VCaP (cell line): ENCODE data around the gene DHX34.
"Not testable (repeated sequence)": the region's sequence is repeated elsewhere in the genome, so short reads cannot be mapped to it uniquely, and the experiment has no call there.

Source experiments
- H3K27ac ChIP-seq: fragments of 450-650 bp; 2 replicates; pipeline ENCODE4 v1.5.1; 2017
- TF ChIP-seq, protein P1 (sequence below): fragments of 450-650 bp; conservative IDR thresholded peaks from 2 replicates; pipeline ENCODE4 v1.5.1; 2017; ENCODE audit warnings: mild to moderate bottlenecking, moderate library complexity

DHX34 gene

DNA sequence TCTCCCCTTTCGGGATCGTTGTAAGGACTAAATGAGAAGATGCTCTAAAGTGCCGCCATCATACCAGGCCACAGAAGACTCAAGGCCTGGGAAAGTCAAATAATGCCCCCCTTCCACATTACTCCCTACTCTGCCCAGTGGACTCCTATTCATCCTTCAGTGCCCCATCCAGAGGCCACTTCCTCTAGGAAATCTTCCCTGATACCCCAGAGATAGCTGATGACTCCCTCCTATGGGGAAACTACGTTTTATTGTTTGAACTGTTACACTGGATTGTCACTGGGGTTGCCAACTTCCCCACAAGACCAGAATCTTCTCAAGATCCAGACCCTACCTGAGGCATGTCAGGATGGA is 56.1 kb downstream of the DHX34 start:
- H3K27ac ChIP-seq, result no peak overlapping the region
- TF ChIP-seq, protein P1, sequence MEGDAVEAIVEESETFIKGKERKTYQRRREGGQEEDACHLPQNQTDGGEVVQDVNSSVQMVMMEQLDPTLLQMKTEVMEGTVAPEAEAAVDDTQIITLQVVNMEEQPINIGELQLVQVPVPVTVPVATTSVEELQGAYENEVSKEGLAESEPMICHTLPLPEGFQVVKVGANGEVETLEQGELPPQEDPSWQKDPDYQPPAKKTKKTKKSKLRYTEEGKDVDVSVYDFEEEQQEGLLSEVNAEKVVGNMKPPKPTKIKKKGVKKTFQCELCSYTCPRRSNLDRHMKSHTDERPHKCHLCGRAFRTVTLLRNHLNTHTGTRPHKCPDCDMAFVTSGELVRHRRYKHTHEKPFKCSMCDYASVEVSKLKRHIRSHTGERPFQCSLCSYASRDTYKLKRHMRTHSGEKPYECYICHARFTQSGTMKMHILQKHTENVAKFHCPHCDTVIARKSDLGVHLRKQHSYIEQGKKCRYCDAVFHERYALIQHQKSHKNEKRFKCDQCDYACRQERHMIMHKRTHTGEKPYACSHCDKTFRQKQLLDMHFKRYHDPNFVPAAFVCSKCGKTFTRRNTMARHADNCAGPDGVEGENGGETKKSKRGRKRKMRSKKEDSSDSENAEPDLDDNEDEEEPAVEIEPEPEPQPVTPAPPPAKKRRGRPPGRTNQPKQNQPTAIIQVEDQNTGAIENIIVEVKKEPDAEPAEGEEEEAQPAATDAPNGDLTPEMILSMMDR, result no peak

DNA sequence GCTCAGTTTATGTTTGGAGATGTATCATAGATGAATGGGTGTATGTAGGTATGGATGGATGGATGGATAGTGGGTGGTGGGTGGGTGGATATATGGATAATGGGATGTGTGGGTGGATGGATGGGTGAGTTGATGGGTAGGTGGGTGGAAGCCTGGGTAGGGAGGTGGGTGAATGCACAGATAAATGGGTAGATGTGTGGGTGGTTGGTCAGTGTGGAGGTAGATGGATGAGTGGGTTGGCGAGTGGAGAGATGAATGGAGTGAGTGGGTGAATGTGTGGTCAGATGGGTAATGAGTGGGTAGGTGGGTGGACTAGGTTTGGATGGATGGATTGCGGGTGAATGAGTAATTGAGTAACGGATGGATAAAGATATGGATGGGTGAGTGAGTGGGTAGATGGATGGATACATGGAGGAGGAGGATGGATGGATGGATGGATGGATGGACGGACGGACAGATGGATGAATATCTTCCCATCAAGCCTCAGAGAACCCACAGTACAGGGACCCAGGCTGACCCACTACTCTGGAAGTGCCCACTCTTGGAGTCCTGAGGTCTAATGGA is 56.8 kb downstream of the DHX34 start:
- no peak overlapping the region for H3K27ac ChIP-seq
- TF ChIP-seq, protein P1, result no peak

DNA sequence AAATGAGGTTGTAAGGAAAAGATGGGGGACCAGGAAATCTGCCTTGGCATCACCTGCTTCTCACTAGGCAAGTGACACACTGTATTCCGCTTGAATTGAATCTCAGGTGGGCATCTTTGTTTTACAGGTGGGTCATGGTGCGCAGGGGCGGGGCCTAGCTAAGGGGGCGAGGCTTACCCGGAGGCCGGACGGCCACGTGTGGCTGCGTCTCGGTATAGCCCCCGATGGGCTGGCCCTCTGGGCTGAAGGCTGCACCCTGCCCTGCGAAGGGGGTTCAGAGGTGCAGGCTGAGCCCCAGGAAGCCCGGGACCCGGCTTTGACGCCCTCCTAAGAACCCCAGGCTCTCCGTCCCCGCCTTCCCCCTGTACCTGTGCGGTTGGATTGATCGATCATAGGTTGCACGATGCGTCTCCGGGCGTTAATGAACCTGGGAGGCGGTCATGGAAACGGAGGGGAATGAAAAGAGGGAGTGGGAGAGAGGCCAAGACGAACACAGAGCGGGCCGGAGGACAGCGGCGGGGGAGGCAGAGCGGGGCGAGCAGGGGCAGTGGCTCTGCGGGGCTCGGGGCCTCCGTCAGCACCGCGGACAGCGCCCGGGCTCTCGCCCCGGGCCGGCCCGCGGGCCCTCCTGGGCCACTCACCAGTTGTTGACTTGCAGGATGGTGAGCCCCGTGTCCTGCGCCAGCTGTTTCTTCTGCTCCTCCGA is 57.7 kb downstream of the DHX34 start:
- TF ChIP-seq, protein P1, result no peak
- peak overlapping the region; percentile 48; the same call in 1 of the 2 replicates for H3K27ac ChIP-seq

DNA sequence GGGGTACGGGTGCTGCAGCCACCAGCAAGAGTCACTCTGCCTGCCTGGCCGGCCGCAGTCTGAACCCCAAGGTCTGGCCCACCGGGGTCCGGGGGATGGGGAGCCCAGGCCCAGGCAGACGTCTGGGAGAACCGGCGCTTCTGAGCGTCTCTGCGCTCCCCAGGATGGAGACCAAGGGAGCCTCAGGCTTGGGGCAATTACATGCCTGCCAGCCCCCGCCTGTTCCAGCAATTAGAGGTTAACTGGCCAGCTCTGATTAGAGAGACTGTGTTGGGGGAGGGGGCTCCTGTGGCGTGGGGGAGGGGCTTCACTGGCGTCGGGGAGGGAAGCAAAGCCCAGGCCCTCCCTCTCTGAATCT is 58.3 kb downstream of the DHX34 start:
- TF ChIP-seq, protein P1, result no peak
- peak overlapping the region; percentile 48; the same call in 1 of the 2 replicates for H3K27ac ChIP-seq

DNA sequence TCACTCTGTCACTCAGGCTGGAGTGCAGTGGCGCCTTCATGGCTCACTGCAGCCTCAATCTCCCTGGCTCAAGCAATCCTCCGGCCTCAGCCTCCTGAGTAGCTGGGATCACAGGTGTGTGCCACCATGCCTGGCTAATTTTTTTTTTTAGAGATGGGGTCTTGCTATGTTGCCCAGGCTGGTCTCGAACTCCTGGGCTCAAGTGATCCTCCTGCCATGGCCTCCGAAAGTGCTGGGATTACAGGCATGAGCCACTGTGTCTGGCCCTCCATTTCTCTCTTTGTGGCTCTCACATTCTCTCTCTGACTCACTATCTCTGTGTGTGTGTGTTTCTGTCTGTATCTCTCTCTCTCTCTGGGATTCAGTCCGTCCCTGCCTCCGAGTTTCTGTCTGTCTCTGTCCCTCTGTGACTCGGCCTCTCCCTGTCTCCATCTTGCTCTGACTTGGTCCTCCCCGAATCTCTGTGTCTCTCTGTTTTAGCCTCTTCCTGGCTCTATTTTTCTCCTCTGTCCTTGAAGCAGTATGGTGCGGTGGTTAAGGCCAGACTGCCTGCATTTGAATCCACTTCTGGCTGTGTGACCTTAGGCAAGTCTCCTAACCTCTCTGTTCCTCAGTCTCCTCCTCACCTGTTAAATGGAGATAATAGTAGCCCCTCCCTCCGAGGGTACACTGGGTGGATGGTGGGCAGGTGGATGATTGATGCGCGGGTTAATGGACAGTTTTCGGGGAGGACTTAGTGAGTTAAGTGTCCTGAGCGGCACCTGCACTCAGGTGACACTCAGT is 59.2 kb downstream of the DHX34 start:
- H3K27ac ChIP-seq, result no peak overlapping the region
- TF ChIP-seq, protein P1, result no peak

DNA sequence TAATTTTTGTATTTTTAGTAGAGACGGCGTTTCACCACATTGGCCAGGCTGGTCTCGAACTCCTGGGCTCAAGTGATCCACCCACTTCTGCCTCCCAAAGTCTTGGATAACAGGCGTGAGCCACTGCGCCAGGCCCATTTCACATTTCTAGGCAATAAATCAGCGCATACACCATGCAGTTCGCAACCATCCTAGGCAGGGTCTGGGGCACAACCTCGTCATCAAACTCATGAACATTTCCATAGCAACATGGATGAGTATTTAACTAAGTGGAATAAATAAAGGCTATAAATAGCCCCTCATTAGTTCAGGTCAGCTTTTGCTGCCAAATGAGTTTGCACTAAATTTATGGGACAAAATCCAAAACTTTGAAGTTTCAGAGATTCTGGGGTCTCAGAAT is 62.0 kb downstream of the DHX34 start:
- H3K27ac ChIP-seq, result no peak overlapping the region
- TF ChIP-seq, protein P1, result no peak

DNA sequence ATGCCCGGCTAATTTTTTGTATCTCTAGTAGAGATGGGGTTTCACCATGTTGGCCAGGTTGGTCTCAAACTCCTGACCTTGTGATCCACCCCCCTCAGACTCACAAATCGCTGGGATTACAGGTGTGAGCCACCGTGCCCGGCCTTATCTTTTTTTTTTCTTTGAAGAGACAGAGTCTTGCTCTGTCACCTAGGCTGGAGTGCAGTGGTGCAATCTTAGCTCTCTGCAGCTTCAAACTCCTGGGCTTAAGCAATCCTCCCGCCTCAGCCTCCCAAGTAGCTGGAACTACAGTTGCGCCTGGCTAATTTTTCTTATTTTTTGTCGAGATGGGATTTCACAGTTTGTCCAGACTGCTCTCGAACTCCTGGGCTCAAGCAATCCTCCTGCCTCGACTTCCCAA is 62.6 kb downstream of the DHX34 start:
- H3K27ac ChIP-seq, result not testable (repeated sequence)

DNA sequence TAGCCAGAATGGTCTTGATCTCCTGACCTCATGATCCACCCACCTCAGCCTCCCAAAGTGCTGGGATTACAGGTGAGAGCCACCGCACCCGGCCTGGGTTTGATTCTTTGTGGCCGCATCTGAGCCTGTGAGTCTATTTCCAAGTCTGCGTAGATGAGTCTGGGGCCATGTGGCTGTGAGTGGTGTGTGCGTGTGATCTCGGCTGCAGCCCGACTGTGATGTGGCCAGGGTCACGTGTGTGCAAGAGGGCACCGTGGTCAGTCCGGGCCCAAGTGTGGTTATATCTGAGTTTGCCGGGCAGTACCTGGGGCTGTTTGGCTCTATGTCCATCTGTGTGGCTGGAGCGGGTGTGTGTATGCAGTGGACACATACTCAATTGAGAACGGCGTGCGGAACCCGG is 64.8 kb downstream of the DHX34 start:
- TF ChIP-seq, protein P1, result no peak
- H3K27ac ChIP-seq, result no peak overlapping the region
